Parathyroid adenoma (tissue), 2 donors: Measurements from ENCODE around the gene RRP8.

ENCODE experiments used
- H2AFZ ChIP-seq: fragments of 300-600 bp; sonication (generic); one replicate; pipeline ENCODE4 v1.7.0; 2017; ENCODE audit warnings: antibody characterized with exemption, mild to moderate bottlenecking
- H3K27ac ChIP-seq: fragments of 300-600 bp; sonication (generic); one replicate; pipeline ENCODE4 v1.7.0; 2017
- H3K27me3 ChIP-seq: fragments of 300-600 bp; sonication (generic); one replicate; pipeline ENCODE4 v1.7.0; 2017; ENCODE audit warnings: low read length; ENCODE audit not compliant: control insufficient read depth, insufficient read depth
- H3K36me3 ChIP-seq: fragments of 300-600 bp; sonication (generic); one replicate; pipeline ENCODE4 v1.7.0; 2017; ENCODE audit warnings: low read length; ENCODE audit not compliant: control insufficient read depth, insufficient read depth
- H3K4me1 ChIP-seq: fragments of 300-600 bp; sonication (generic); one replicate; pipeline ENCODE4 v1.7.0; 2017; ENCODE audit warnings: control low read depth
- H3K4me2 ChIP-seq: fragments of 300-600 bp; sonication (generic); one replicate; pipeline ENCODE4 v1.7.0; 2017; ENCODE audit warnings: low read length
- H3K4me3 ChIP-seq: fragments of 300-600 bp; sonication (generic); one replicate; pipeline ENCODE4 v1.7.0; 2017; ENCODE audit warnings: low read depth, low read length
- H3K79me2 ChIP-seq: fragments of 300-600 bp; sonication (generic); one replicate; pipeline ENCODE4 v1.7.0; 2017; ENCODE audit warnings: control low read depth
- H3K9ac ChIP-seq: fragments of 300-600 bp; sonication (generic); one replicate; pipeline ENCODE4 v1.7.0; 2017; ENCODE audit warnings: mild to moderate bottlenecking
- H3K9me3 ChIP-seq: fragments of 300-600 bp; sonication (generic); one replicate; pipeline ENCODE4 v1.7.0; 2017; ENCODE audit warnings: low read length; ENCODE audit not compliant: control insufficient read depth
- CTCF ChIP-seq: fragments of 300-600 bp; sonication (generic); IDR thresholded peaks from one replicate; pipeline ENCODE4 v1.7.0; 2017; ENCODE audit warnings: antibody characterized with exemption, mild to moderate bottlenecking
- donor health status: primary hyperparathyroidism.

The RRP8 gene

GRCh38 chr11:6604081-6604626 is 738 bp upstream of the RRP8 start:
- no peaks in the 10 kb centered on the region for H3K9me3 ChIP-seq
- peak overlapping the region; percentile 85 for H3K27ac ChIP-seq
- H2AFZ ChIP-seq: peak overlapping the region; percentile 83
- H3K27me3 ChIP-seq: no peaks in the 10 kb centered on the region
- H3K79me2 ChIP-seq: peaks cover 20% of the 10 kb centered on the region
- TF ChIP-seq CTCF: no peak
- H3K4me2 ChIP-seq: peak overlapping the region; percentile 79
- no peaks in the 10 kb centered on the region for H3K36me3 ChIP-seq
- peak overlapping the region; percentile 90 for H3K4me3 ChIP-seq
- peaks cover 10% of the 10 kb centered on the region for H3K4me1 ChIP-seq
- H3K9ac ChIP-seq: peak overlapping the region; percentile 76

- no peaks in the 10 kb centered on the region for H3K27me3 ChIP-seq
- TF ChIP-seq CTCF: no peak
- no peaks in the 10 kb centered on the region for H3K9me3 ChIP-seq
- peaks cover 10% of the 10 kb centered on the region for H3K4me1 ChIP-seq
- peak overlapping the region; percentile 90 for H3K4me3 ChIP-seq
- H3K36me3 ChIP-seq: no peaks in the 10 kb centered on the region
- no peak overlapping the region for H2AFZ ChIP-seq
- H3K79me2 ChIP-seq: peaks cover 18% of the 10 kb centered on the region
- H3K9ac ChIP-seq: no peak overlapping the region
- peak overlapping the region; percentile 70 for H3K4me2 ChIP-seq
- peak overlapping the region; percentile 85 for H3K27ac ChIP-seq
Observed at GRCh38 chr11:6602096-6602940, 1.1 kb downstream of the RRP8 start.

GRCh38 chr11:6601041-6601461 is 2.4 kb downstream of the RRP8 start:
- no peak overlapping the region for H3K4me2 ChIP-seq
- no peak overlapping the region for H3K9ac ChIP-seq
- no peaks in the 10 kb centered on the region for H3K36me3 ChIP-seq
- peaks cover 14% of the 10 kb centered on the region for H3K79me2 ChIP-seq
- H3K4me3 ChIP-seq: no peak overlapping the region
- no peak overlapping the region for H3K27ac ChIP-seq
- no peak overlapping the region for H2AFZ ChIP-seq
- peaks cover 8% of the 10 kb centered on the region for H3K4me1 ChIP-seq
- no peaks in the 10 kb centered on the region for H3K9me3 ChIP-seq
- TF ChIP-seq CTCF: no peak
- no peaks in the 10 kb centered on the region for H3K27me3 ChIP-seq

- no peaks in the 10 kb centered on the region for H3K36me3 ChIP-seq
- no peak for TF ChIP-seq CTCF
- H3K4me1 ChIP-seq: peaks cover 4% of the 10 kb centered on the region
- no peak overlapping the region for H3K4me2 ChIP-seq
- H3K27me3 ChIP-seq: no peaks in the 10 kb centered on the region
- H2AFZ ChIP-seq: no peak overlapping the region
- H3K79me2 ChIP-seq: peaks cover 8% of the 10 kb centered on the region
- H3K4me3 ChIP-seq: no peak overlapping the region
- no peaks in the 10 kb centered on the region for H3K9me3 ChIP-seq
- H3K9ac ChIP-seq: no peak overlapping the region
- no peak overlapping the region for H3K27ac ChIP-seq
Observed at GRCh38 chr11:6599881-6600390, 3.5 kb downstream of the RRP8 start.
